Right atrium auricular region (tissue), 2 donors: Measurements from ENCODE around the gene FMO3. TPM values are rescaled to one million over a fixed set of nuclear protein-coding genes. Genes with fewer than 3 reads are reported as not detected.

ENCODE experiments used
- DNase-seq: peaks from one replicate; pipeline ENCODE4 v3.0.0-alpha.2; 2019; ENCODE audit warnings: low spot score
- H3K27ac ChIP-seq, 2 donors: fragments of 200-600 bp; sonication (generic); 1 replicate in 1 of 2; 2 replicates in 1 of 2; pipeline ENCODE4 v1.5.1; 2016 to 2019
- H3K27me3 ChIP-seq, 2 donors: fragments of 200-600 bp; sonication (generic); one replicate each; pipeline versions ENCODE4 v1.5.1 to v1.6.0; 2017 to 2019
- H3K36me3 ChIP-seq: fragments of 200-600 bp; sonication (generic); one replicate; pipeline ENCODE4 v1.5.1; 2016
- H3K4me1 ChIP-seq, 2 donors: fragments of 200-600 bp; sonication (generic); one replicate each; pipeline versions ENCODE4 v1.5.1 to v1.6.0; 2017 to 2019
- H3K4me3 ChIP-seq, 2 donors: fragments of 200-600 bp; sonication (generic); 1 replicate in 1 of 2; 2 replicates in 1 of 2; pipeline ENCODE4 v1.5.1; 2017 to 2019; ENCODE audit warnings: mild to moderate bottlenecking in 1 of 2, moderate library complexity in 1 of 2
- H3K9me3 ChIP-seq, 2 donors: fragments of 200-600 bp; sonication (generic); one replicate each; pipeline ENCODE4 v1.5.1; 2019
- total RNA-seq, 2 donors: library from RNA; depleted of rRNA; stranded (reverse); fragments of >200 nt; gene quantifications; one replicate each; pipeline ENCODE4 v1.1.0, GENCODE V29; 2016
- TF ChIP-seq, protein P1 (sequence below), 2 donors: fragments of 200-600 bp; sonication (generic); IDR thresholded peaks; one replicate each; pipeline ENCODE4 v1.5.1; 2019; ENCODE audit warnings: antibody characterized with exemption in 2 of 2

The FMO3 gene
- total RNA-seq, 2 donors from 2014 or later, result 2.4 TPM

DNA sequence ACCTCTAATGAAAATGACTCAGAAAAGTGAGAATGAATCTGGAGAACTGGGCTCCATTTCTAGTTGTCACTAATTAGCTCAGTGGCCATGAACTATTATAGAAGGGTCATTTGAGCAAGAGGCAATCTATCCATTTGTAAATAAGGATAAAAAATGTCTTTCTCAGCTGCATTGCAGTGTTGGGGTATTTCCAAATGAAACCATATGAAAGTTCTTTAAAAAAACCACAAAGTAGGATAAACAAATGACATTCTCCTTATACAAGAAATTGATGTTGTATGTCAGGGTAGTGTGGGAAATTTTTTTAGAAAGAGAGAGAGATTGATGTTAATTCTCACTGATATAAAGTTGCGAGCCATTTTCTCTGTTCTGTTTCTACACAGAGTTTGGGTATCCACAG lies 26.0 kb downstream of the FMO3 start:
- no peak for DNase-seq
- H3K36me3 ChIP-seq, result no peaks in the 10 kb centered on the region
- no peak overlapping the region for H3K4me3 ChIP-seq
- no peak overlapping the region for H3K27ac ChIP-seq
- TF ChIP-seq, protein P1, sequence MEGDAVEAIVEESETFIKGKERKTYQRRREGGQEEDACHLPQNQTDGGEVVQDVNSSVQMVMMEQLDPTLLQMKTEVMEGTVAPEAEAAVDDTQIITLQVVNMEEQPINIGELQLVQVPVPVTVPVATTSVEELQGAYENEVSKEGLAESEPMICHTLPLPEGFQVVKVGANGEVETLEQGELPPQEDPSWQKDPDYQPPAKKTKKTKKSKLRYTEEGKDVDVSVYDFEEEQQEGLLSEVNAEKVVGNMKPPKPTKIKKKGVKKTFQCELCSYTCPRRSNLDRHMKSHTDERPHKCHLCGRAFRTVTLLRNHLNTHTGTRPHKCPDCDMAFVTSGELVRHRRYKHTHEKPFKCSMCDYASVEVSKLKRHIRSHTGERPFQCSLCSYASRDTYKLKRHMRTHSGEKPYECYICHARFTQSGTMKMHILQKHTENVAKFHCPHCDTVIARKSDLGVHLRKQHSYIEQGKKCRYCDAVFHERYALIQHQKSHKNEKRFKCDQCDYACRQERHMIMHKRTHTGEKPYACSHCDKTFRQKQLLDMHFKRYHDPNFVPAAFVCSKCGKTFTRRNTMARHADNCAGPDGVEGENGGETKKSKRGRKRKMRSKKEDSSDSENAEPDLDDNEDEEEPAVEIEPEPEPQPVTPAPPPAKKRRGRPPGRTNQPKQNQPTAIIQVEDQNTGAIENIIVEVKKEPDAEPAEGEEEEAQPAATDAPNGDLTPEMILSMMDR (IDR thresholded peaks at IDR 0.05), result no peak
- no peaks in the 10 kb centered on the region for H3K4me1 ChIP-seq
- no peaks in the 10 kb centered on the region for H3K9me3 ChIP-seq
- H3K27me3 ChIP-seq, result no peaks in the 10 kb centered on the region

DNA sequence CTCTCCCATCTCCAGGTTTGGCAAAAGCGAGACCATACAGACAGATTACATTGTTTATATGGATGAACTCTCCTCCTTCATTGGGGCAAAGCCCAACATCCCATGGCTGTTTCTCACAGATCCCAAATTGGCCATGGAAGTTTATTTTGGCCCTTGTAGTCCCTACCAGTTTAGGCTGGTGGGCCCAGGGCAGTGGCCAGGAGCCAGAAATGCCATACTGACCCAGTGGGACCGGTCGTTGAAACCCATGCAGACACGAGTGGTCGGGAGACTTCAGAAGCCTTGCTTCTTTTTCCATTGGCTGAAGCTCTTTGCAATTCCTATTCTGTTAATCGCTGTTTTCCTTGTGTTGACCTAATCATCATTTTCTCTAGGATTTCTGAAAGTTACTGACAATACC lies 26.4 kb downstream of the FMO3 start:
- Histone ChIP-seq H3K4me1 (no peaks in the 10 kb centered on the region), H3K27ac (no peak overlapping the region), H3K36me3 (no peaks in the 10 kb centered on the region), H3K4me3 (no peak overlapping the region), H3K27me3 (no peaks in the 10 kb centered on the region), H3K9me3 (no peaks in the 10 kb centered on the region)
- no peak for DNase-seq
- TF ChIP-seq, protein P1 (IDR thresholded peaks at IDR 0.05), result no peak

DNA sequence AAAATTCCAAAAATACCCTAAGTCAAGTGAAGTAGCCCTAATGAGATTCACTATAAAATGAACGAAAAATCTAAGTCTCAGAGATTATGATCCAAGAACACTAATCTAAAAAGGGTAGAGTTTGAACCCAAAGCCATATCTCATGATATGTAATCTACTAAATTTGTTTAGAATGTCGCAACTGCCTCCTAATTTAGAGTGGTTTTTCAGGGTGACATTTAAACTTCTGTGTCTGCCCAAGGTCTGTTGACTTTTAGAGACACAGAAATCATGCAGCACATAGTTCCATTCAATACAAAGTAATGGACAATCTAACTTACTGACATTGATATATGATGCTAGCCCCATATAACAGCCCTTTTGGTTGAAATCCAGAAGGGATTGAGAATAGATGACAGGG lies 28.9 kb downstream of the FMO3 start:
- Histone ChIP-seq H3K27ac (no peak overlapping the region), H3K4me3 (no peak overlapping the region), H3K4me1 (peaks cover 0 to 16% of the 10 kb centered on the region in 2 donors), H3K27me3 (no peaks in the 10 kb centered on the region), H3K9me3 (no peaks in the 10 kb centered on the region), H3K36me3 (no peaks in the 10 kb centered on the region)
- DNase-seq, result no peak
- TF ChIP-seq, protein P1 (IDR thresholded peaks at IDR 0.05), result no peak

DNA sequence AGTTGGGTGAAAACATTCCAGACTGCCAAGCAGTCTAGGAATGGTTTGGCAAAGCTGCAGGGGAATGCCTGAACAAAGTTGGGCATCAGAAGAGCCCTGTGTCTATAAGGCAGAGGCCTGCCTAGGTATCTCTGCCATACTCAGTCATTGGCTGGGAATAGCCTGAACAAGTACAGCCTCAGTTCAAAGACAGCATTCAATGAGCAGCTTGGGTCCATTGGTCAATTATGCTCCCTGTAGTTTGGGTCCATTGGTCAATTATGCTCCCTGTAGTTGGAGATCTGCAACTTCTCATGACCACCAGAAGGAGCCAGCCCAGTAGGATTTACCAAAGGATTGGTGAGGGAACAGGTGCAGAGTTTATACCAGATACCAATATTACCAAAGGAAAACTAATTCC lies 31.6 kb downstream of the FMO3 start:
- no peak overlapping the region for H3K4me3 ChIP-seq
- TF ChIP-seq, protein P1 (IDR thresholded peaks at IDR 0.05), result no peak
- no peaks in the 10 kb centered on the region for H3K27me3 ChIP-seq
- peaks cover 0 to 27% of the 10 kb centered on the region in 2 donors for H3K4me1 ChIP-seq
- no peaks in the 10 kb centered on the region for H3K36me3 ChIP-seq
- H3K27ac ChIP-seq, result no peak overlapping the region
- no peaks in the 10 kb centered on the region for H3K9me3 ChIP-seq
- DNase-seq, result no peak

DNA sequence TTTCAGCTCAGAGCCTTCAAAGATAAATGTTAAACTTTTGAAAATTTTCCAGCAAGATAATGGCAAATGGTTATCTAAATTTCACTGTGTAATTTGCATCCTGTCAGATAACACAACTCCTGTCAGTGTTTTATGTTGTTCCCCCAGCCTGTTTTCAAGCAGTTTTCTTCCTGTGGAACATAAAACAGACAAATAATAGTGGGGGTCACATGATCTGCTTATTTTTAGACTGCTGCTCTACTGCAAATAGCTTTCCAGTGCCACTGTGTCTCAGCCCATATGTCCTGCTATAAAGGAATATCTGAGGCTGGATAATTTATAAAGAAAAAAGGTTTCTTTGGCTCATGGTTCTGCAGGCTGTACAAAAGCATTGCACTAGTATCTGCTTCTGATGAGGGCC lies 32.2 kb downstream of the FMO3 start:
- Histone ChIP-seq H3K27ac (peak overlapping the region in 1 of 2 donors; percentile 25), H3K36me3 (no peaks in the 10 kb centered on the region), H3K4me1 (peaks cover 0 to 33% of the 10 kb centered on the region in 2 donors), H3K27me3 (no peaks in the 10 kb centered on the region), H3K9me3 (no peaks in the 10 kb centered on the region), H3K4me3 (no peak overlapping the region)
- TF ChIP-seq, protein P1 (IDR thresholded peaks at IDR 0.05), result no peak
- DNase-seq, result no peak

DNA sequence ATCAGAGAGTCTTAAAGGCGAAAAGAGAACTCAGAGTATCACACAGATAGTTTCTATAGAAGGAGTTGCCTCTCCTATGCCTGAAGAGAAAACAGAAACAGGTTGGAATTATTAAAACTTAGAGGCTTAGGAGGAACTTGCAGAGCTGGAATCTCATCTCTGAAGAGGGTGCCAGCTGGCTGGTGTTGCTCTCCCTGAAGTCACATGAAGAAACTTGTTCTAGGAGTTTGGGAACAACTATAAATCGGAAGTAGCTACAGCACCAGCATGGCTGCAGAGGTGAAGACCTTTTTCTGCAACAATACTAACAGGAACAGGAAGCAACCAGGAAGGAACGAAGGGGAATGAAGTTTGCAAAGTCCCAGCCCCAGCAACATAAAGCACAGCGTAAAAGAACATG lies 35.8 kb downstream of the FMO3 start:
- no peak for DNase-seq
- Histone ChIP-seq H3K27ac (peak overlapping the region in 1 of 2 donors; percentile 21), H3K36me3 (no peaks in the 10 kb centered on the region), H3K9me3 (no peaks in the 10 kb centered on the region), H3K4me3 (no peak overlapping the region), H3K4me1 (peaks cover 0 to 33% of the 10 kb centered on the region in 2 donors), H3K27me3 (no peaks in the 10 kb centered on the region)
- TF ChIP-seq, protein P1 (IDR thresholded peaks at IDR 0.05), result no peak
